Lower lobe of right lung (tissue), 2 donors: Measurements from ENCODE around the gene SPATA7. TPM values are rescaled to one million over a fixed set of nuclear protein-coding genes. Genes with fewer than 3 reads are reported as not detected.

ENCODE experiments used
- ATAC-seq, 2 donors: fragments of 200-7000 bp; cut with Tn5 transposase; one replicate each; pipeline ENCODE4 v1.9.1; 2020 to 2022; ENCODE audit warnings: mild to moderate bottlenecking in 2 of 2, moderate library complexity in 2 of 2
- DNase-seq: peaks from one replicate; pipeline ENCODE4 v3.0.0-alpha.2; 2020
- H3K27ac ChIP-seq: fragments of 200-600 bp; one replicate; pipeline ENCODE4 v1.8.0; 2022
- H3K27me3 ChIP-seq: fragments of 200-600 bp; one replicate; pipeline ENCODE4 v1.8.0; 2022; ENCODE audit warnings: low read depth
- H3K36me3 ChIP-seq: fragments of 200-600 bp; one replicate; pipeline ENCODE4 v1.8.0; 2022; ENCODE audit warnings: mild to moderate bottlenecking
- H3K4me1 ChIP-seq: fragments of 200-600 bp; one replicate; pipeline ENCODE4 v1.8.0; 2022
- H3K4me3 ChIP-seq: fragments of 200-600 bp; one replicate; pipeline ENCODE4 v1.8.0; 2022; ENCODE audit warnings: mild to moderate bottlenecking
- H3K9me3 ChIP-seq: fragments of 200-600 bp; one replicate; pipeline ENCODE4 v1.8.0; 2022
- intact Hi-C: fragments of 100-400 bp; cut with DNase I; formaldehyde crosslinking; loops from one replicate; pipeline ENCODE4 v1.11.0; 2022
- total RNA-seq: library from RNA; stranded (reverse); fragmentation: NEBNext Ultra II Directional; extraction: Animal tissue kit (Norgen Biotek cat#: 25700); gene quantifications from one replicate; pipeline ENCODE4 v1.2.1, GENCODE V29; 2021
- TF ChIP-seq, protein P1 (sequence below): fragments of 200-600 bp; IDR thresholded peaks from one replicate; pipeline ENCODE4 v1.8.0; 2022; ENCODE audit warnings: antibody characterized with exemption, mild to moderate bottlenecking
- donor health status: DM: no; HTN: yes; CAD: no; lungs with severe emphysema.

Gene SPATA7
- total RNA-seq, 1 donor from 2014 or later, result 12.4 TPM

DNA sequence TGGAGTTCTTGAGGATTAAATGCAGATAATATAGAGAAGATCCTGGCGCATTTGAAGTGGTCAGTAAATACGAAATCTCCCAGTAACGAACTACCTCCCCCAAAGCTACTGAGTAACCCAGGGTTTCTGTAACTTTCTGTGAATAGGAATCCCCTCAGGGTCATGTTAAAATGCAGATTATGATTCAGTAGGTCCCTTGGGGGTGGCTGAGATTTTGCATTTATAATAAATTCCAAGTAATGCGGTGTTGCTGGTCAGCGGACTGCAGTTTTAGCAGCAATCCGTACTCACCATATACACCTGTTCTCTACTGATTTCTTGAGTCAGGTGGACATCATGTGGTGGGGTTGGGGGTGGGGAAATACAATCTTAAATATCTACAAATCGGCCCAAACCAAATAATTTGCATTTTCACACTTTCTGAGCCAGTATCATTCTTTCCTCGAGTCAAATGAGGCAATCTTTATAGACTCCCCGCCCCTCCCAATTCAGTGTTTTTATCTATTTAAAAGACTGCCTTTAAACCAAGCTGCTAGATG is 868 bp downstream of the SPATA7 start:
- Histone ChIP-seq H3K4me3 (peak overlapping the region; percentile 90), H3K9me3 (no peaks in the 10 kb centered on the region), H3K4me1 (peaks cover 16% of the 10 kb centered on the region), H3K27me3 (no peaks in the 10 kb centered on the region), H3K36me3 (no peaks in the 10 kb centered on the region), H3K27ac (peak overlapping the region; percentile 85)
- ATAC-seq (no peak), DNase-seq (no peak)
- TF ChIP-seq, protein P1, sequence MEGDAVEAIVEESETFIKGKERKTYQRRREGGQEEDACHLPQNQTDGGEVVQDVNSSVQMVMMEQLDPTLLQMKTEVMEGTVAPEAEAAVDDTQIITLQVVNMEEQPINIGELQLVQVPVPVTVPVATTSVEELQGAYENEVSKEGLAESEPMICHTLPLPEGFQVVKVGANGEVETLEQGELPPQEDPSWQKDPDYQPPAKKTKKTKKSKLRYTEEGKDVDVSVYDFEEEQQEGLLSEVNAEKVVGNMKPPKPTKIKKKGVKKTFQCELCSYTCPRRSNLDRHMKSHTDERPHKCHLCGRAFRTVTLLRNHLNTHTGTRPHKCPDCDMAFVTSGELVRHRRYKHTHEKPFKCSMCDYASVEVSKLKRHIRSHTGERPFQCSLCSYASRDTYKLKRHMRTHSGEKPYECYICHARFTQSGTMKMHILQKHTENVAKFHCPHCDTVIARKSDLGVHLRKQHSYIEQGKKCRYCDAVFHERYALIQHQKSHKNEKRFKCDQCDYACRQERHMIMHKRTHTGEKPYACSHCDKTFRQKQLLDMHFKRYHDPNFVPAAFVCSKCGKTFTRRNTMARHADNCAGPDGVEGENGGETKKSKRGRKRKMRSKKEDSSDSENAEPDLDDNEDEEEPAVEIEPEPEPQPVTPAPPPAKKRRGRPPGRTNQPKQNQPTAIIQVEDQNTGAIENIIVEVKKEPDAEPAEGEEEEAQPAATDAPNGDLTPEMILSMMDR, result no peak
- intact Hi-C loops, result no loop called here

DNA sequence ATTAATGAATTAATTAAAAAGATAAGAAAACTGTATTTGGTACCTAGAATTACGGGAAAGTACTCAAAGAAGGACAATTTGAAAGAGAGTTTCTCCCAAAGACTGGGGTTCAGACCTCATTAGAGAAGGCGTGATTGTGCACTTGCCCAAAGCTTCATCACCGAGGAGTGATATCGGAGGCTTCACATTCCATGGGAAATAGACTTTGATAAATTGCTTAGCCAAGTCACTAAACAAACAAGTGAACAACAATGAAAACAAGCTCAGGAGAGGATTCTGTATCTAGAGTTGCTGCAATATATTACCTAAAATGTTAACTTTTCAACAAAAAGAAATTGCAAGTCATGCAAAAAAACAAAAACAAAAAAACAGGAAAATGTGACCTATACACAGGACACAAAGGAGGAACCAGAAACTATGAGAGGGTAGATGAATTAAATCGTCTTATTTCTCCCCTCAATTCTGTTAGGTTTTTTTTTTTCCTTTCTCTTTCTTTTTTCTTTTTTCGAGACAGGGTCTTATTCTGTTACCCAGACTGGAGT is 3.4 kb downstream of the SPATA7 start:
- Histone ChIP-seq H3K36me3 (peaks cover 2% of the 10 kb centered on the region), H3K27me3 (no peaks in the 10 kb centered on the region), H3K4me1 (peaks cover 16% of the 10 kb centered on the region), H3K27ac (no peak overlapping the region), H3K9me3 (no peaks in the 10 kb centered on the region), H3K4me3 (no peak overlapping the region)
- ATAC-seq, result no peak
- no peak for DNase-seq
- TF ChIP-seq, protein P1, result no peak
- intact Hi-C loops, result no loop called here

DNA sequence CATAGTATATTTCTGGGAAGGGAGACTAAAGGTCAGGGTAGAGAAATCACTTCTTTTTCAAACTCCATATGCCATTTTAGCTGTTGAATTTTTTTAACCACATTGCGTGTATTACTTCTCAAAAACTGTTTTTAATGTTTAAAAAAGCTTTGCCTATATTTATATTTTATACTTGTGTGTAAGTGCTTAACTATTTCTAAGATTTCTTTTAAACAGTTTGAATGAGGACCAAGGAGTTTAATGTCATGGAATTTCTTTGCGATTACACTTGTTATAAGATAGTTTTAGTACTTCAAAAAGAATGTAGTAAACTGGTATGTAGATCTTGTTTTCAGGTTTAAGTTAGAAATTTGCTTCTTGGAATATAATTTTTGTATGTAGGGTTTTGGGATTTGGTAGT is 7.2 kb downstream of the SPATA7 start:
- ATAC-seq (no peak), DNase-seq (no peak)
- intact Hi-C loops, result no loop called here
- H3K4me3 ChIP-seq, result no peak overlapping the region
- H3K9me3 ChIP-seq, result no peaks in the 10 kb centered on the region
- H3K4me1 ChIP-seq, result no peaks in the 10 kb centered on the region
- no peak overlapping the region for H3K27ac ChIP-seq
- TF ChIP-seq, protein P1, result no peak
- no peaks in the 10 kb centered on the region for H3K27me3 ChIP-seq
- peaks cover 20% of the 10 kb centered on the region for H3K36me3 ChIP-seq

DNA sequence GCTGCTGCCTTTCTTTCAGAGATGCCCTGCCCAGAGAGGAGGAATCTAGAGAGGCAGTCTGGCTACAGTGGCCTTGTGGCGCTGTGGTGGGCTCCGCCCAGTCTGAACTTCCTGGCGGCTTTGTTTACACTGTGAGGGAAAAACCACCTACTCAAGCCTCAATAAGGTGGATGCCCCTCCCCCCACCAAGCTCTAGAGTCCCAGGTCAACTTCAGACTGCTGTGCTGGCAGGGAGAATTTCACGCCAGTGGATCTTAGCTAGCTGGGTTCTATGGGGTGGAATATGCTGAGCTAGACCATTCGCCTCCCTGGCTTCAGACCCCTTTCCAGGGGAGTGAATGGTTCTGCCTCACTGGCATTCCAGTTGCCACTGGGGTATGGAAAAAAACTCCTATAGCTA is 25.6 kb downstream of the SPATA7 start:
- ATAC-seq (no peak), DNase-seq (peak; percentile 47)
- Histone ChIP-seq H3K27ac (no peak overlapping the region), H3K36me3 (no peaks in the 10 kb centered on the region), H3K9me3 (peaks cover 5% of the 10 kb centered on the region), H3K27me3 (no peaks in the 10 kb centered on the region), H3K4me1 (no peaks in the 10 kb centered on the region), H3K4me3 (no peak overlapping the region)
- TF ChIP-seq, protein P1, result no peak
- intact Hi-C loops, result no loop called here

DNA sequence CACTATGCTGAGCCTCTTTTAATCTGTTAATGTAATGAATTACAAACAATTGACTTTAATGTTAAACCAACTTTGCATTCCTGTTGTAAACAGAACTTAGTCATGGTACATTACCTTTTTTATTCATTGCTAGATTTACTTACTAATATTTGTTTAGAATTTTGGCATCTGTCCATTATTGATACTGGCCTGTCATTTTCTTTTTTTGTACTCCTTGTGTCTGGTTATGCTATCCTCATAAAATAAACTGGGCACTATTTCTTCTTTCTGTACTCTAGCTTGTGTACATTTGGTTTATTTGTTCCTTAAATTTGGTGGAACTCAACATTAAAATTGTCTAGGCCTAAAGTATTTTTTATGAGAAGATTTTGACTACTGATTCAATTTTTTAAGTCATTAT is 32.1 kb downstream of the SPATA7 start:
- ATAC-seq, result no peak
- Histone ChIP-seq H3K36me3 (no peaks in the 10 kb centered on the region), H3K9me3 (peaks cover 8% of the 10 kb centered on the region), H3K27me3 (no peaks in the 10 kb centered on the region), H3K4me1 (no peaks in the 10 kb centered on the region), H3K4me3 (no peak overlapping the region), H3K27ac (no peak overlapping the region)
- DNase-seq, result no peak
- TF ChIP-seq, protein P1, result no peak
- intact Hi-C loops, result no loop called here
